M059J (cell line): ENCODE data around the gene DNAL4. TPM values are rescaled to one million over a fixed set of nuclear protein-coding genes. Genes with fewer than 3 reads are reported as not detected.

Experiments
- DNase-seq: peaks from one replicate; pipeline ENCODE4 v3.0.0-alpha.2; 2012; ENCODE audit warnings: low read depth
- total RNA-seq: library from RNA; depleted of rRNA; stranded (reverse); fragments of >200 nt; shearing (Covaris generic); gene quantifications from 2 replicates; pipeline ENCODE4 v1.2.3, GENCODE V29; 2014; rRNA removed

DNAL4 gene, protein sequence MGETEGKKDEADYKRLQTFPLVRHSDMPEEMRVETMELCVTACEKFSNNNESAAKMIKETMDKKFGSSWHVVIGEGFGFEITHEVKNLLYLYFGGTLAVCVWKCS
- total RNA-seq = 6.9 and 13.2 TPM in 2 replicates

DNA sequence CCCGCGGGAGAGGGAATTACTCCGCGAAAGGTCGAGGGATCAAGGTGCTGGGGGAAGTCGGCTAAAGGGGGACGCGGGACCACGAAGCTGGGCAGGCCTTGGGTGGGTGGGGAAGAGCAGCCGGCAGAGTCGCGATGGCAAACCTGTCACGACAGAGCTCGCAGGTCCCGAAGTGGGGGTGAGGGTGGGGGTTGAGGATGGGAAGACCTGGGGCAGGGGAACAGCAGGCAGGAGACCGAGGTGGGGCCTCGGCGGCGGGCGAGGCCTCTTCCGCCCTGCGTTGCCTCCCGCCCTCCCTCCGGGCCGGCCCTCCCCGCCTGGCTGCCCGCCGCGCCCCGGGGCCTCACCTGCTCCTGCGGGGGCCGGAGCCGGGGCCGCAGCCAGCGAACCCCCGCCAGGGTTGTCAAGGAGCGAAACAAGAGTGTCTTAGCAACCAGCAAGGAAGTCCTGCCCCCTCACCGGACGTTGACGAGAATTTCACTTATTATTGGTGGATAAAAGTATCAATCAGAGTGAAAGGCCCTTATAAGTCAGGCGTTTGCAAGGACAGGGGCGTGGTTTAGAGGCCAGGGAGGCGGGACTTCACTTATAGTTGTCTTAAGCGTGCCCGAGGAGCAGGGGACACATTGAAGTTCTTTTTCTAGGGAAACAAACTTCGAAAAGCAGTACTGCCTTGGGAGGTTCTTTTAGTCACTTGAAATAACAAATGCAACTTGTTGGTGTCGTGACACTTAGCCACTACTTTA lies at the start of gene DNAL4:
Gene DNAL4 (minus strand): TSS at position 423 of the 746 bp plus-strand sequence. CDS start 11,412 bp downstream, outside the sequence.
- DNase-seq = peak; percentile 97

DNA sequence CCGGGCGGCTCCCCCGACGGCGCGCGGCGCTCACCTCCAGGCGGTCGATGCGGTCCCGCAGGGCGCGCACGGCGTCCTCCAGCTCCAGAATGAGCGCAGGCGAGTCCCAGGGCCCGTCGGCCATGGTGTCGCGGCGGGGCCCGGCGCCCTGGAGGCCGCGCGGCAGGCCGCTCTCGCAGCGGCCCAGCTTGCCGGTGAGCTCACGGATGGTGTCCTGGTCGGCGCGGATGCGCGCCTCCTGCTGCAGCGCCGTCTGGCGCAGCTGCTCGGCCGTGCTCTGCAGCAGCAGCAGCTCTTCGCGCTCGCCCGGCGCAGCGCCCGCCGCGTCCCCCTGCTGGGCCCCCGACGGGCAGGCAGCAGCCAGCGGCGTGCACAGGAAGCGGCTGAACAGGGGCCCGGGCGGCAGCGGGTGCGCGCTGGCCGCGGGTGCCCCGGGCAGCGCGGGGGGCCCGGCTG lies 49.3 kb upstream of the DNAL4 start:
- DNase-seq = peak; percentile 60

DNA sequence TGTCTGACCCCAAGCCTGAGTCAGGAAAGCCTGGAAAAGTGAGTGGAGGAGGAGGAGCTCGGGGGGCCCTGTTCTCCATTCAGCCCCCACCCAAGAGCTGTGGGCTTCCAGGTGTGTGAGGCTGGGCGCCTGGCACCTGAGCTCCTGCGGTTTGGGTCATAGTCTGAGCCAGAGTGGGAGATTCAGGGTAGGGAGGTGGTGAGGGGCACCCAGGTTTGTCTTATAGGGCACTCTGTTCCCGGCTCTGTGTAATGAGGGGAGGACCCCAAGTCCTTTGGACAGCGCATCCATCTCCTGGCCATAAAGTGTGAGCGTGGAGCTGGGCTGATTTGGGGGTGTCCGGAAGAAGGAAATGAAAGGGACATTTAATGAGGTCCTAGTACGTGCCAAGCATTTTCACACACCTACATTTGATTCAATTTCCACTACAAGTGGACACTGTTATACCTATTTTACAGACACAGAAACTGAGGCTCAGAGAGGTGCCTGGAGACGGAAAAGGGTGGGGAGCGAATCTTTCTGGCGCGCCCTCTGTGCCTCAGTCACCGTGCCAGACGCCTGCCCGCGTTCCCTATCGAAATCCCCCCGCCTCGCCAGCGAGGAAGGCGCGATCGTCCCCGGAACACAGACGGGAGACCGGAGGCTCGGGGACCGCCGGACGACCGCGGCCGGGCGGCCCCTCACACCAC lies 48.7 kb upstream of the DNAL4 start:
- no peak for DNase-seq

DNA sequence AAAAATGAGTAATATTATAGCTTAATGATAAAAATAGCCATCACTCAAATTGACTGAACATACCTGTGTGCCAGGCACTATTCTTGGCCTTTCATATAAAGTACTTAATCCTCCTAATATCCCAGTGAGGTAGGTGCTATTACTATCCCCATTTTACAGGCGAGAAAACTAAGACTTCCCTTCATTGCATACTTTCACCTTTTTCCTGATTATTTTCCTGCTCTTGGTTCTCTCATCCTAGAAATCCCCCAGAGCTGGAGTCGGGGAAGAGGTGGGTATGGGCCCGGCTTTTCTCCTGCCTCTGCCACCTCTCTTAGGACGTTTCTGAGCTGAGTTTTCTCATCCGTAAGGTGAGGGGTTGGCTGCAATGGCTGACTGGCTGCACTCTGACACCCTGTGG lies 47.7 kb upstream of the DNAL4 start:
- no peak for DNase-seq

DNA sequence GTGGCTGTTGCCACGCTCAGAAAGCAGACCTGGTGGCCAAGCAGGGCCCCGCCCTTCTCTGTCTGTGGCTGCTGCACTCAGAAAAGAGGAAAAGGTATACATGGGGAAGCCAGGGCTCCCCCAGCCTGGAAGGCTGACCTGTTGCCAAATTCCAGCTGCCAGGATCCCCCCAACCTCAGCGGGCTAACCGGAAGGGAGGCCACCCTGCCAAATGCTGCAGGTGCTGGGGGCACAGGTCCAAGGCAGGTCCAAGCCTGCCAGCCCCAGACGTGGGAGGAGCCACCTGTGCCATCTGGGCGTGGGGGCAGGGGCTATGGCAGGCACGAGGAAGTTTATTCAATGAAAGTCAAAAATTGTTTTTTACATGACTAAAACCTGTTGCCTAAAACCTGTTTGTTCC lies 47.3 kb upstream of the DNAL4 start:
- DNase-seq = no peak

DNA sequence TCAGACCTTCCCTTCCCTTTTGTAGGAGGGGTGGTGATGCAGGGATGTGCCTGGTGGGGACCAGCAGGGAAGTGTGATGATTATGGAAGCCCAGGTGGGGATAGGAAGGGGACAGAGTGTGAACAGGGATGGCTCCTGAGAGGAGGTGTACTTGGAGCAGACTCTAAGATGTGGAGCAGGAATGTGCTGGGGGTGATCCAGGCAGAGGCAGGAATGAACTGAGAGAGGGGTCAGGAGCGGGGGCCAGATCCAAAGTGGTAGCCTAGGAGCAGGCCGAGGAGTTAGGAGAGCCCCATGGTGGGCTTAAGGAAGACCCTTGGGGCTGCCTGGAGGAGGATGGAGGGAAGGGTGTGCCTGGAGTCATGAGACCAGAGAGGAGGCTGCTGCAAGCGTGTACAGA lies 46.2 kb upstream of the DNAL4 start:
- no peak for DNase-seq

DNA sequence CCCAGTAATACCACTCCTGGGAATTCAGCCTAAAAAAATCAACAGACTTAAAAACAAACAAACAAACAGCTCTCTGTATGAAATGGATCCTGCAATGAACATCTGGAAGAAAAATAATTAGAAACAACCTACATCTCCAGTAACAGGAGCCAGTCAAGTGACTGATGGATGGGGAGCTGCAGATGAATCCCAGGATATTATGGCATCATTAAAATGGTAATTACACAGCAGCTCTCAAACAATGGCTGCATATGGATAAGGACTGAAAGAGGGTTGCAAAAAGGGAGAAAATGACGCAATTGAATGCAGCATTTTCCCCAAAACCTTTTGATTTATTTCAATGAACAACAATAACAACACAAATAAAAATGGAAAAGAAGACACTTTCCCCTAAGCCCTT lies 45.7 kb upstream of the DNAL4 start:
- no peak for DNase-seq

DNA sequence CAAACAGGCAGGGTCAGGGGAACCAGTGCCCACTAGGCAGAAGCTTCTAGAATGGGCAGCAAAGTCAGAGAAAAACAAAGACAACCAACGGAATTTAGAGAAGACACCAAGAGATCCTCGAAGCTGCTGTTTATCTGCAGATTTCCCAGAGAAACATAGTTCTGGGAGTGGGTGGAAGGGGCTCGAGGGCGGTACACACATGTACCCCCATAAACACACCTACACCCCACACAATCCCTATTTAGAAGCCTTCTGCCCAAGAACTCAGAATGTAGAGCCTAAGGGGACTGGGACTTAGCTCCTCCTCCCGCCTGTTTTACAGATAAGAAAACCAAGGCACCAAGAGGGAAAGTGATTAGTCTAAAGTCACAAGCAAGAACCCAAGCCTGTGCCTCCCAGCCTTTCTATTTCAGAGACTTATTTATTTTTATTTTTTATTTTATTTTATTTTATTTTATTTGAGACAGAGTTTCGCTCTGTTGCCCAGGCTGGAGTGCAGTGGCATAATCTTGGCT lies 43.5 kb upstream of the DNAL4 start:
- no peak for DNase-seq

DNA sequence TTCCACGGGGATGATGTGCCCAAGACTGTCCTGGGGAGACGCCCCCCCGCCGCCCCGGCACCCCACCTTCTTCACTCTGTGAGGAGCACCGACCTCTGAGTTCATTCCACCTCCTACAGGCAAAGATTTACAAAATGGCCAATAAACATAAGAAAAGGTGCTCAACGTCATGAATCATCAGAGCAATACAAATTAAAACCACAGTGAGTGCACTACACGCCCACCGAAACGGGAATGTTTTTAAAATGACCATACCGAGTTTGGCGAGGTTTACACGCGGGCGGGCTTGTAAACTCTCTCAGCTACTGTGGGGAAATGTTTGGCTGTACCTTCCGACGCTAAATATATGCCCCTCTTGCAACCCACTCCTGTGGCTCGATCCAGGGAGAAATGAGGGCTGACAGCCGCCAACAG lies 42.0 kb upstream of the DNAL4 start:
- DNase-seq = peak; percentile 71

DNA sequence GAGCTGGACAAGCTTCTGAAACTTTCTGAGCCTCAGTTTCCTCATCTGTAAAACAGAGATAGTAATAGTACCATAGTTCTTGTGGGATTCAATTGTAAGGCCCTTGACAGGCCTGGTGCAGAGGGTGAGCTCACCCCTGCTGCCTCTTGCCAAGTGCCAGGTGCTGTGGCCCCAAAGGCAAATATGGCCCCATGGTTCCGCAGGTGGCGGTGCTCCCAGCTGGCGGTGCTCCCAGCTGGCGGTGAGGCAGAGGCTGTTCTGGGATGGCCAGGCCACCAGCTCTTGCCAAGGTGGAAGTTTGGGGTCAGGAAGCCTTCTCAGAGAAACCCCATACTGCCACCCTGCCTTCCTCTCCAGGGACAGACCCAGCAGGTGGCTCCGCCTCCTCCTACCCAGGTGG lies 41.0 kb upstream of the DNAL4 start:
- no peak for DNase-seq

DNA sequence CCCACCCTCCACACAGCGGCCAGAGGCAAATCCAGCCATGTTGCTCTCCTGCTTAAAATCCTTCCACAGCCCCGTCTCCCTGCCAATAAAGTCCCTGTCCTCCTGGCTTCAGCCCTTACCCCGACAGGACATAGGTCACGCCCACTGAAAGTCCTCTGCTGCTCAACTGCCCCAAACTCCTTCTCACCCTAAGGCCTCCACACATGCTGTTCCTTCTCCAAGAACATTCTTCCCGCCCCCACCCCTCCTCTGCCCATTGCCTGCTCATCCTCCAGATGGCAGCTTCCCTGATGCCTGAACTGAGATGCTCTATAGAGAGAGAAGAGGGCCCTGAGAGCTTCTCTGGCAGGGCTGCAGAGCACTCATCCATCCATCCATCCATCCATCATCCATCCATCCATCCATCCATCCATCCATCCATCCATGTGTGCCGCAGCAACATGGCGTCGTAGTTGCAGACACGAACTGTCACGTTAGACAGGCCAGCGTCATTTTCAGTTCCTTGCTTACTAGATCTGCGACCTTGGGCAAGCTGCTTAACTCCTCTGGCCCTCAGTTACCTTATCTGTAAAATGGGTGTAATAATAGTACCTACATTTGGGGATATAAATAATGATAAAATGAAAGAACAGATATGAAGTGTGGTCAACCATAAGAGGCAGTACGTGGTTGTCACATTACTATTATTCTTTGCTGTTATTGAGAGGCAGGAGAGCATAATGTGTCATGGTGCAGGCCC lies 40.4 kb upstream of the DNAL4 start:
- no peak for DNase-seq

DNA sequence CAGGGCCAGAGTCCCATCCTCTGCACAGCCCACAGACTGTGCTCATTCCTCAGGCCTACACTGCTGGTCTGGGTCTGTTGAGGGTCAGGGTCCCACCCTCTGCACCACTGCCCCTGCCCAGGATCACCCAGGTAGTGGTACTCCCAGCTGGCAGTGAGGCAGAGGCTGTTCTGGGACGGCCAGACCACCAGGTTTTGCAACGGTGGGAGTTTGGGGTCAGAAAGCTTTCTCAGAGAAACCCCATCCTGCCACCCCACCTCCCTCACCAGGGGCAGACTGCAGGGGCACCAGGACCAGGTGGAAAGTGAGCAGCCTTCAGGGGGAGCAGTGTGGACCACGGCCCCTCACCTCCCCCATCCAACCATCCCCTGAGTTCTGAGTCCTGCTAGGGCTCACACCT lies 39.1 kb upstream of the DNAL4 start:
- no peak for DNase-seq

DNA sequence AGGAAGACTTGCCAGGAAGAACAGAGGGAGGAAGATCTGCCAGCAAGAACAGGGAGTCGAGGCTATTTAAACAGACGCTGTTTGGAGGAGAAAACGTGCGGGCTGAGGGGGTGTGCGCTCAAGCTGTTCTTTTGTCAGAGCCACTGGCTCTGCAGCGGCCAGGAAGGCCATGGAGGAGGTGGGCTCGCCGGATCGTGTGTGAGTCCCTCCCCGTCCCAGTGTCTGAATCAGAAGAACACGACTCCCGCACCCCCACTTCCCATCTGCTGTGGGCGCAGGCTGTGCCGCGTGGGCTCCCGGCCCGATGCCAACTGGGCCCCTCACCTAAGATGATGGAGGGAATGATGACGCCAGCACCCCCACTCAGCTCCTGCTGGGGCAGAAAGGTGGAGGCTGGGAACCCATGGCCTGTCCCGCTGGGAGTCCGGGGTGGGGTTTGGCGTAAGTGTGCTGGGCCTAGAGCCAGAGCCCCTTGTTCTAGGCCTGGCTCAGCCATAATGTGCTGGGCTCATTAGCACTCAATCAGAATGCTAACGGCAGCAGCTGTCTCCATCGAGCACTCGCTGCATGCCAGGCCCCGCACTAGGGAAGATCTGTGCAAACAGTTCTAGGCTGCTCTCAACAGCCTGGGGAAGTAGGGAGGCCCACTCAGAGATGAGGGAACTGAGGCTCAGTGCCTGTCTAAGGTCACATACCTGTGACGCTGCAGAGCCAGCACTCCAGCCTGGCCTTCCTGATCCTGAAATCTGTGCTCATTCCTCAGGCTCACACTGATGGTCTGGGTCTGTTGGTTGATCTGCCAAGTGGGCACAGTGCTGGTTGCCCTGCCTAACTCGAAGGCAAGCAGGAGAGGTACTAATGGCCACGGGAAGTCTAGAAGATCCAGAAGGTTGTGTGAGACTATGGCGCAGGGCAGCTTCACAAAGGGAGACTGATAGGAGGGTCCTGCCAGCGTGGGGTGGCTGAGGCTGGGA lies 38.3 kb upstream of the DNAL4 start:
- no peak for DNase-seq

DNA sequence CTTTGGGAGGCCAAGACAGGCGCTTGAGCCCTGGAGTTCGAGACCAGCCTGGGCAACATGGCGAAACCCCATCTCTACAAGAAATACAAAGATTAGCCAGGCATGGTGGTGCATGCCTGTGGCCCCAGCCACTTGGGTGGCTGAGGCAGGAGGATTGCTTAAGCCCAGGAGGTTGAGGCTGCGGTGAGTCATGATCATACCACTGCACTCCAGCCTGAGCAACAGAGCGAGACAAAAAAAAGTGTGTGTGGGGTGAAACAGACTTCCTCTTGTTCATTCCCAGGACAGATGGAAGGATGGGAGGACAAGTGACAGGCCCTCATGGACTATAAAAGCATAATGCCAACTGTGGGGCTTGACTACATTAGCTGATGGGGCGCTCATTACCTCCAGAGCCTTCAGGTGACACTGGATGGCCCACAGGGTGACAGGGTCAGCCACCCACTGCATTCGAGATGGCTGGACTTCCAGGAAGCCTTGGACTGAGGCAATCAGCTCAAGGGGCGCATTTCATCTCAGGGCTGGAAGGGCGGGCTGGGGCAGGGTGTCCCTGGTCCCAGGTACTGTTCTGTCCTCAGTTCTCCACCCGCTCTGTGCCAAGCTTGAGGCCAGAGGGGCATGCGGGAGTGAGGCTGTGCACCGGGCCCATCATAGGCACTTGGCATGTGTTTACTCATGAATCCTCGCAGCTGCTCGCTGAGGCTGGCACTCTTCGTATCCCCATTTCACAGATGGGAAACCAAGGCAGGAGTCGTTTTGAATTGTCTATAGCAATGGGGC lies 37.4 kb upstream of the DNAL4 start:
- peak; percentile 68 for DNase-seq

DNA sequence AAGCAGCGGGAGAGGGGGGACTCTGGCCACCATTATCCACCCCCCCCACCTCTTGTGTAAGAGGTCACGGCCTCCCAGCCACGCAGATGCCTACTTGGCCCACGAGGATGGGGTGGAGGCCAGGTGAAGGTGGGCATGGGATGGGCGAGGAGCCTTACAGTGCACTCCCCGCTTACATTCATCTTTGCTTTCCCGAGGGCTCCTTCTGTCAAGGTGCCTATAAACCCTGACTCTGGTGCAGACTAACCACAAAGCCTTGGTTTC lies 36.8 kb upstream of the DNAL4 start:
- no peak for DNase-seq

DNA sequence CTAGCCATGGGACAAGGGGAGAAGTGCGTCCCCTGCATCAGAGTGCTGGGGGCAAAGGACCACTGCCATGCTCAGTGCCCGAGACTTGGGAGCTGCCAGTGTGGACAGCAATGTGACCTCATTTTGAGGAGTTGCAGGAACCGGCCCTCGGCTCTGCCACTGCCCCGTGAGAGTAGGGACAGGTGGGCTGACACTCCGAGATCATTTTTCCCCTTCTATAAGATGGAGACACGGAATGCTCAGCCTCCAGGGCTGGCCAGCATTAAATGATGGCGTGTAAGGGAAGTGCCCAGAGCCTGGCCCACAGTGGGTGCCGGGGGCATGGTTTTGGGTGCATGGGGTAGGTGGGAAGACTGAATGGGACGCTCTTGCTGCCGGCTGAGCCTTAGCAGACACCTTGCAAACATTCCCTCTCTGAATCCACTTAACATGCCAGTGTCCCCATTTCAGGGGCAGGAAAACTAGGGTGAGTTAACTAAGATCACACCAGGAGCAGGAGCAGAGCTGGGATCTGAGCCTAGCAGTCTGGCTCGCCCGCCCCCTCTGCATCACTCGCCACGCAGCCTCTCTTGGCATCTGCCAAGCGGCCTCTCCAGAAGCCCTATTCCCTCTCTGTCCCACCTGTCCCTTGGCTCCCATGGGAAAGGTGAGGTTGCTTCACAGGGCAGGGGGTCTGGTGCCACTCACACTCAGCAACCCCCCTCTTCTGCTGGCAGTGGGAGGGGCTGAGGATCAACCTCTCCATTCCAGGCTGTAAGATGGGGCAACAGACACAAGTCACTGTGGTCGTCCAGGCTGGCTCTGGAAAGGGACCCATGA lies 36.3 kb upstream of the DNAL4 start:
- DNase-seq = no peak

DNA sequence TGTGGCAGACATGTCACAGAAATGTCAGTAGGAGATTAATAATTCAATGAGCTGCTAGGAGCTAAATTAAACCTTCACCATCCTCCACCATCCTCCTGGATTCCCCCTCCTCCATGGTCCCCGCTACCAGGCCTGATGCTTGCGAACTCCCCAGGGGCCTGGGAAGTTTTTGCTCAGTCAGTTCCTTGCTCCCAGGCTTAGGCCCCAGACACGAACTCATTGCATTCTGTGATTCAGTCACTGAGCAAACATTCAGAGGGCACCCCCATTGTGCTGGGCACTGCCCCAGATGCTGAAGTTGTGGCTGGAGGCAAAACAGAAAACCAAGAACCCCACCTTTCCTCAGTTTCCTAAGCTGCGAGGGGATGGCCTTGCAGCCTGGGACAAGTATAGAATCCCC lies 35.5 kb upstream of the DNAL4 start:
- DNase-seq = no peak

DNA sequence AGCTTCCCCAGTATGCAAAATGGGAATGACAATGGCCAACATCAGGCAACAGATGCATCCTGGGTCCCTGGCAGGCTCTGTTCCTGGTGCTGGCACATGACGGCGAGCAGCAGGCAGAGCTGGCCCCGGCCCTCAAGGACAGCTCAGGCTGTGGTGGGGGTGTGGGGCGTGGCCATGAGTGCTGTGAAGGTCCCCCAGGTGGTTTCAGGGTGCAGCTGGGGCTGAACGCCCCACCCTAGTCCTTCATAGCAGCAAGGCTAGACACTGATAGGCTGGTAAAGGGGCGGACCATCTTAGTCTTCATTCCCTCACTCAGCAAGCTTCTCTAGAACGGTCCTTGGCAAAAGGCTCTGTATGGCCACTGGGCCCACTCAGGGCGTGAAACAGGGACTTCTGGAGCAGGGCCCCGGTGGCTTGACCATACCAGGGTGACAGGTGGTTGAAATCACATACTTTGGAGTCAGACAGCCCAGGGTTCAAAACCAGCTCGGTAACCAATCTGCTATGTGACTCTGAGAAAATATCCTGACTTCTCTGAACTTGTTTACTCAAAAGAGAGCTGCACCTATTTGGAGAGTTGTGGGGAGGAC lies 34.8 kb upstream of the DNAL4 start:
- DNase-seq = no peak

DNA sequence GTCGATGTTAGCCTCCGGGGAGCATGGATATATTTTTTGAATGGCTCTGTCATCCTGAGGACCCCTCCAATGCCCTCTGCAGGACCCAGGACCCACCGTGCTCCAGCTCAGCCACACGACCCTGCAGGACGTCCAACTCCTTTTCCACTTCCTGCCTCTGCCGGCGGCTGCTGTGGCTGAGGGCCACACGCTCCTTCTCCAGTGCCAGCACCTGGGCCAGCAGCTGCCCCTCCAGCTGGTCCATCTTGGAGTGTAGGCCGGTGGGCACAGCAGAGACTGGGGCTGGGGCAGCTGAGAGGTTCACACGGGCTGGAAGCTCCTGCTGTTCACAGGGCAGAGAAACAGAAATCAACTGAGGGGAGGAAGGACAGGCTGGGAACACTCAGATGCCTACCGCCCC lies 34.2 kb upstream of the DNAL4 start:
- no peak for DNase-seq
